ENCODE data around the gene GPC6. TPM values are rescaled to one million over a fixed set of nuclear protein-coding genes. Genes with fewer than 3 reads are reported as not detected.

GPC6 gene
- total and polyA plus RNA-seq, 2 donors (not counting 1 experiment from before 2014, with no cell fraction given): not detected

DNA sequence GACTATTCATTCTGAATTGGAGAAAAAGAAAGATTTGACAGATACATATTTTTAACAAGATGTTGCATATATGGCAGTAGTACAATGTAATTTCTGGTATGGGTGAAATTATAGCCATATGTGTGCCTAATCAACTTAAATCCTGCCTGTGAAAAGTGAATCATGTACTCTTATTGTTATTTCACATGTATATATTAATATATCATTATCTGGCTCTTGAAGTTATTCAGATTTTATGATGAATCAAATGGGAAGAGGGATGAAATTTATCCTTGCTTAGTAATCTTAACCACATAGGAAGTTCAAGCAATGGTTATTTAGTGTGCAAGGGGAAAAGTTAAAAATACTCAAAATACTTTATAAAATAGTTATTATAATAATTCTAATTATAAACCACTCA is 80.5 kb downstream of the GPC6 start:
- no peaks in the 10 kb centered on the region for H3K36me3 ChIP-seq (replicated peaks in 1 of 2; ENCODE audit: control extremely low read depth in 1 of 2, control insufficient read depth in 1 of 2, extremely low read depth in 1 of 2, insufficient read depth in 2 of 2, low read length in 1 of 2)
- H3K79me2 ChIP-seq (ENCODE audit: control insufficient read depth, insufficient read depth, low read length): no peaks in the 10 kb centered on the region
- CTCF ChIA-PET: no interaction called here
- H3K27ac ChIP-seq (ENCODE audit: low read length in 2 of 2): no peak overlapping the region
- H3K4me1 ChIP-seq (ENCODE audit: control insufficient read depth in 2 of 2, insufficient read depth in 2 of 2, low read length in 2 of 2): no peaks in the 10 kb centered on the region
- no peak for DNase-seq
- no peak overlapping the region for H3K4me3 ChIP-seq (ENCODE audit: control extremely low read depth in 1 of 5, extremely low read depth in 1 of 5, insufficient read depth in 1 of 5, low read depth in 2 of 5, low read length in 4 of 5)
- H3K9ac ChIP-seq (ENCODE audit: low read length): no peak overlapping the region
- ATAC-seq (ENCODE audit: low read depth): no peak
- POLR2A ChIA-PET: no interaction called here
- no peak overlapping the region for H3K4me2 ChIP-seq (replicated peaks; ENCODE audit: low read depth, low read length, poor library complexity, severe bottlenecking)
- peaks cover 3% of the 10 kb centered on the region for H3K9me3 Mint-ChIP-seq (ENCODE audit: insufficient read depth)
- H3K27ac Mint-ChIP-seq: no peak overlapping the region
- intact Hi-C loops (cut with micrococcal nuclease): no loop called here
- no peak overlapping the region for H3K4me3 Mint-ChIP-seq
- no peaks in the 10 kb centered on the region for H3K4me1 Mint-ChIP-seq
- H3K27me3 ChIP-seq (replicated peaks in 1 of 4; ENCODE audit: control extremely low read depth in 1 of 4, control insufficient read depth in 3 of 4, insufficient read depth in 4 of 4, low read length in 3 of 4): no peaks in the 10 kb centered on the region
- no peak for TF ChIP-seq EZH2 (IDR thresholded peaks at IDR 0.05; ENCODE audit: borderline replicate concordance, insufficient read depth, low read depth, low read length, poor library complexity, severe bottlenecking)
- TF ChIP-seq, protein P1, sequence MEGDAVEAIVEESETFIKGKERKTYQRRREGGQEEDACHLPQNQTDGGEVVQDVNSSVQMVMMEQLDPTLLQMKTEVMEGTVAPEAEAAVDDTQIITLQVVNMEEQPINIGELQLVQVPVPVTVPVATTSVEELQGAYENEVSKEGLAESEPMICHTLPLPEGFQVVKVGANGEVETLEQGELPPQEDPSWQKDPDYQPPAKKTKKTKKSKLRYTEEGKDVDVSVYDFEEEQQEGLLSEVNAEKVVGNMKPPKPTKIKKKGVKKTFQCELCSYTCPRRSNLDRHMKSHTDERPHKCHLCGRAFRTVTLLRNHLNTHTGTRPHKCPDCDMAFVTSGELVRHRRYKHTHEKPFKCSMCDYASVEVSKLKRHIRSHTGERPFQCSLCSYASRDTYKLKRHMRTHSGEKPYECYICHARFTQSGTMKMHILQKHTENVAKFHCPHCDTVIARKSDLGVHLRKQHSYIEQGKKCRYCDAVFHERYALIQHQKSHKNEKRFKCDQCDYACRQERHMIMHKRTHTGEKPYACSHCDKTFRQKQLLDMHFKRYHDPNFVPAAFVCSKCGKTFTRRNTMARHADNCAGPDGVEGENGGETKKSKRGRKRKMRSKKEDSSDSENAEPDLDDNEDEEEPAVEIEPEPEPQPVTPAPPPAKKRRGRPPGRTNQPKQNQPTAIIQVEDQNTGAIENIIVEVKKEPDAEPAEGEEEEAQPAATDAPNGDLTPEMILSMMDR (IDR thresholded peaks at IDR 0.05): no peak
- no peak overlapping the region for H2AFZ ChIP-seq (ENCODE audit: insufficient read depth, low read depth, low read length, poor library complexity, severe bottlenecking)
- no peaks in the 10 kb centered on the region for H4K20me1 ChIP-seq (ENCODE audit: control insufficient read depth, insufficient read depth, low read length, poor library complexity, severe bottlenecking)
- H3K27me3 Mint-ChIP-seq: no peaks in the 10 kb centered on the region
- no peaks in the 10 kb centered on the region for H3K9me3 ChIP-seq (ENCODE audit: control extremely low read depth in 1 of 3, control insufficient read depth in 2 of 3, insufficient read depth in 1 of 3, low read length in 2 of 3)

DNA sequence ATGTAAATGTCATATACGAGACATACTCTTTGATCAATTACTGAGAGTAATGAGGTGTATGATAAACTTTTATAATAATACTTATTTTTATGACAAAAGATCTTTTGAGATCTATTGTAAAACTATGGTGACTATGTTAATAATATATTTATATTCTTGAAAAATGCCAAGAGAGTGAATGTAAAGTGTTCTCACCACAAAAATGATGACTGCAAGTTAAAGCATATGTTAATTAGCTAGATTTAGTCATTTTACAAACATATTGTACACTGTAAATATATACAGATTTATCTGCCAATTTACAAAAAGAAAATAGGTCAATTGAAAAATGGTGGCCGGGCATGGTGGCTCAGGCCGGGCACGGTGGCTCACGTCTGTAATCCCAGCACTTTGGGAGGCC is 81.0 kb downstream of the GPC6 start:
- H3K27ac ChIP-seq (ENCODE audit: low read length in 2 of 2): no peak overlapping the region
- intact Hi-C loops (cut with micrococcal nuclease): no loop called here
- CTCF ChIA-PET: no interaction called here
- 40% methylated on average over 1 of the region's 5 CpGs for WGBS (ENCODE audit: insufficient coverage)
- Mint-ChIP-seq H3K4me3 (no peak overlapping the region), H3K4me1 (no peaks in the 10 kb centered on the region), H3K27ac (no peak overlapping the region), H3K9me3 (ENCODE audit: insufficient read depth) (peaks cover 3% of the 10 kb centered on the region), H3K27me3 (no peaks in the 10 kb centered on the region)
- H3K79me2 ChIP-seq (ENCODE audit: control insufficient read depth, insufficient read depth, low read length): no peaks in the 10 kb centered on the region
- H3K9ac ChIP-seq (ENCODE audit: low read length): no peak overlapping the region
- ATAC-seq (ENCODE audit: low read depth) (no peak), DNase-seq (no peak)
- H2AFZ ChIP-seq (ENCODE audit: insufficient read depth, low read depth, low read length, poor library complexity, severe bottlenecking): no peak overlapping the region
- no peaks in the 10 kb centered on the region for H4K20me1 ChIP-seq (ENCODE audit: control insufficient read depth, insufficient read depth, low read length, poor library complexity, severe bottlenecking)
- H3K36me3 ChIP-seq (replicated peaks in 1 of 2; ENCODE audit: control extremely low read depth in 1 of 2, control insufficient read depth in 1 of 2, extremely low read depth in 1 of 2, insufficient read depth in 2 of 2, low read length in 1 of 2): no peaks in the 10 kb centered on the region
- no peaks in the 10 kb centered on the region for H3K9me3 ChIP-seq (ENCODE audit: control extremely low read depth in 1 of 3, control insufficient read depth in 2 of 3, insufficient read depth in 1 of 3, low read length in 2 of 3)
- TF ChIP-seq, protein P1 (IDR thresholded peaks at IDR 0.05): no peak
- no peak for TF ChIP-seq EZH2 (IDR thresholded peaks at IDR 0.05; ENCODE audit: borderline replicate concordance, insufficient read depth, low read depth, low read length, poor library complexity, severe bottlenecking)
- POLR2A ChIA-PET: no interaction called here
- no peak overlapping the region for H3K4me2 ChIP-seq (replicated peaks; ENCODE audit: low read depth, low read length, poor library complexity, severe bottlenecking)
- H3K27me3 ChIP-seq (replicated peaks in 1 of 4; ENCODE audit: control extremely low read depth in 1 of 4, control insufficient read depth in 3 of 4, insufficient read depth in 4 of 4, low read length in 3 of 4): no peaks in the 10 kb centered on the region
- no peaks in the 10 kb centered on the region for H3K4me1 ChIP-seq (ENCODE audit: control insufficient read depth in 2 of 2, insufficient read depth in 2 of 2, low read length in 2 of 2)
- H3K4me3 ChIP-seq (ENCODE audit: control extremely low read depth in 1 of 5, extremely low read depth in 1 of 5, insufficient read depth in 1 of 5, low read depth in 2 of 5, low read length in 4 of 5): no peak overlapping the region

All from B cell (primary cell).